Renal cortex interstitium (tissue), 11 donors: ENCODE data around the gene CDC7. TPM values are rescaled to one million over a fixed set of nuclear protein-coding genes. Genes with fewer than 3 reads are reported as not detected.

ENCODE experiments used
- DNase-seq, 11 donors: peaks; one replicate each; pipeline ENCODE4 v3.0.0-alpha.2; 2013; ENCODE audit warnings: low read depth in 9 of 11, low spot score in 4 of 11; ENCODE audit errors: extremely low read depth in 1 of 11
- polyA plus RNA-seq, 3 donors: library from polyadenylated mRNA; unstranded; fragments of 120-200 nt; gene quantifications; one replicate each; pipeline ENCODE4 v1.2.1, GENCODE V29; 2013; ENCODE audit not compliant: insufficient read length in 3 of 3

Gene CDC7
- polyA plus RNA-seq, 3 donors, result 25.5 to 31.9 (median 27.4) TPM

- DNase-seq, result no peak
Observed at GRCh38 chr1:91537987-91538304, 37.3 kb downstream of the CDC7 start.

GRCh38 chr1:91540910-91541309 lies 40.3 kb downstream of the CDC7 start:
- DNase-seq, result no peak

- no peak for DNase-seq
Observed at GRCh38 chr1:91541918-91542533, 41.4 kb downstream of the CDC7 start.

GRCh38 chr1:91545506-91546300 lies 45.1 kb downstream of the CDC7 start:
- DNase-seq, result no peak

GRCh38 chr1:91546301-91546581 lies 45.6 kb downstream of the CDC7 start:
- DNase-seq, result no peak

- peak in 1 of 11 donors; percentile 16 for DNase-seq
Observed at GRCh38 chr1:91546876-91547275, 46.2 kb downstream of the CDC7 start.

- no peak for DNase-seq
Observed at GRCh38 chr1:91548376-91549040, 47.9 kb downstream of the CDC7 start.

GRCh38 chr1:91549041-91549735 lies 48.5 kb downstream of the CDC7 start:
- no peak for DNase-seq

GRCh38 chr1:91550961-91551360 lies 50.3 kb downstream of the CDC7 start:
- no peak for DNase-seq

GRCh38 chr1:91552091-91552490 lies 51.4 kb downstream of the CDC7 start:
- no peak for DNase-seq

GRCh38 chr1:91552596-91552995 lies 51.9 kb downstream of the CDC7 start:
- DNase-seq, result no peak

GRCh38 chr1:91553177-91553591 lies 52.5 kb downstream of the CDC7 start:
- DNase-seq, result no peak

GRCh38 chr1:91555074-91555730 lies 54.6 kb downstream of the CDC7 start:
- peak in 2 of 11 donors; percentile 32 for DNase-seq

- no peak for DNase-seq
Observed at GRCh38 chr1:91555821-91556531, 55.3 kb downstream of the CDC7 start.

- DNase-seq, result no peak
Observed at GRCh38 chr1:91556556-91556955, 55.9 kb downstream of the CDC7 start.

GRCh38 chr1:91557039-91557690 lies 56.5 kb downstream of the CDC7 start:
- no peak for DNase-seq

GRCh38 chr1:91557826-91558225 lies 57.2 kb downstream of the CDC7 start:
- no peak for DNase-seq

- DNase-seq, result no peak
Observed at GRCh38 chr1:91559046-91559750, 58.5 kb downstream of the CDC7 start.
